H1 (cell line): Measurements from ENCODE around the gene NABP2. TPM values are rescaled to one million over a fixed set of nuclear protein-coding genes. Genes with fewer than 3 reads are reported as not detected.

ENCODE experiments used
- BCL11A ChIP-seq, 2 experiments: IDR thresholded peaks; one replicate each; pipeline ENCODE4 v1.6.1; 2011; ENCODE audit warnings: low read depth in 2 of 2, low read length in 2 of 2, mild to moderate bottlenecking in 2 of 2
- CHD7 ChIP-seq: fragments of 300-600 bp; sonication (generic); IDR thresholded peaks from 2 replicates; pipeline ENCODE4 v1.7.1; 2012; ENCODE audit warnings: low read length, moderate library complexity, mild to moderate bottlenecking, inconsistent platforms; ENCODE audit not compliant: insufficient replicate concordance
- HDAC2 ChIP-seq, 2 experiments: fragments of 300-600 bp in 1 of 2; sonication (generic) in 1 of 2; IDR thresholded peaks; 2 replicates each; pipeline ENCODE4 v1.6.1; 2011 to 2012; ENCODE audit warnings: low read depth in 2 of 2, low read length in 2 of 2, mild to moderate bottlenecking in 2 of 2, moderate library complexity in 2 of 2, borderline replicate concordance in 1 of 2, inconsistent platforms in 1 of 2
- NRF1 ChIP-seq: IDR thresholded peaks from 2 replicates; pipeline ENCODE4 v1.6.1; 2011; ENCODE audit warnings: mild to moderate bottlenecking, low read depth, low read length, improper control_type of control experiment
- RXRA ChIP-seq: IDR thresholded peaks from 2 replicates; pipeline ENCODE4 v1.6.1; 2011; ENCODE audit warnings: low read depth, mild to moderate bottlenecking, low read length, moderate library complexity; ENCODE audit not compliant: insufficient read depth
- SIN3A ChIP-seq, 2 experiments: IDR thresholded peaks in 1 of 2; conservative IDR thresholded peaks in 1 of 2; 2 replicates each; pipeline ENCODE4 v1.6.1; 2011 to 2012; ENCODE audit warnings: low read length in 2 of 2, improper control_type of control experiment in 1 of 2, low read depth in 1 of 2, mild to moderate bottlenecking in 1 of 2
- SIX5 ChIP-seq: IDR thresholded peaks from 2 replicates; pipeline ENCODE4 v1.6.1; 2011; ENCODE audit warnings: mild to moderate bottlenecking, low read depth, low read length
- SP1 ChIP-seq: IDR thresholded peaks from 2 replicates; pipeline ENCODE4 v1.6.1; 2011; ENCODE audit warnings: low read depth, low read length
- TBP ChIP-seq: IDR thresholded peaks from 2 replicates; pipeline ENCODE4 v1.6.1; 2011; ENCODE audit warnings: low read depth, low read length, improper control_type of control experiment
- polyA plus RNA-seq, 7 experiments: library from polyadenylated mRNA; depleted of rRNA in 3 of 7; stranded (reverse) in 5 of 7; unstranded in 2 of 7; fragments of >200 nt in 5 of 7; fragments of 200-250 nt in 2 of 7; gene quantifications; 1 replicate in 5 of 7; 2 replicates in 1 of 7; 4 replicates in 1 of 7; pipeline versions ENCODE4 v1.2.1 to v1.2.3, GENCODE V29; 2011 to 2013; ENCODE audit warnings: missing spikeins in 2 of 7, mixed read lengths in 2 of 7
- total RNA-seq: library from RNA; stranded (reverse); fragmentation: NEBNext Ultra II Directional; extraction: Animal tissue kit (Norgen Biotek cat#: 25700); gene quantifications from 2 replicates; pipeline ENCODE4 v1.2.1, GENCODE V29; 2021
- TF ChIP-seq, protein P1 (sequence below): IDR thresholded peaks from 2 replicates; pipeline ENCODE4 v1.6.1; 2011; ENCODE audit warnings: low read depth, mild to moderate bottlenecking, low read length; ENCODE audit not compliant: insufficient read depth

The NABP2 gene
- total and polyA plus RNA-seq, 2 of the 8 experiments (the other 6 are each of a cell fraction or from before 2014, with no cell fraction given) = 58.1 to 67.5 TPM

- TF ChIP-seq CHD7 (no peak), SP1 (no peak), SIN3A (conservative IDR thresholded peaks at IDR 0.05 in 1 of 2, IDR thresholded peaks at IDR 0.05 in 1 of 2; ENCODE audit: low read depth in 1 of 2, low read length in 2 of 2) (no peak), TBP (no peak), HDAC2 (IDR thresholded peaks at IDR 0.05; ENCODE audit: borderline replicate concordance in 1 of 2, low read depth in 2 of 2, low read length in 2 of 2) (no peak), BCL11A (IDR thresholded peaks at IDR 0.05; ENCODE audit: low read depth in 2 of 2, low read length in 2 of 2) (no peak), SIX5 (no peak), NRF1 (no peak), RXRA (no peak)
- TF ChIP-seq, protein P1, sequence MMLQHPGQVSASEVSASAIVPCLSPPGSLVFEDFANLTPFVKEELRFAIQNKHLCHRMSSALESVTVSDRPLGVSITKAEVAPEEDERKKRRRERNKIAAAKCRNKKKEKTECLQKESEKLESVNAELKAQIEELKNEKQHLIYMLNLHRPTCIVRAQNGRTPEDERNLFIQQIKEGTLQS = no peak
Observed at GRCh38 chr12:56188131-56188777, 35.9 kb upstream of the NABP2 start (continued).
